Measurements from ENCODE around the gene KIAA0232. TPM values are rescaled to one million over a fixed set of nuclear protein-coding genes. Genes with fewer than 3 reads are reported as not detected.
"Not testable (repeated sequence)": the region's sequence is repeated elsewhere in the genome, so short reads cannot be mapped to it uniquely, and the experiment has no call there.

The KIAA0232 gene
- total RNA-seq, 1 donor from 2014 or later: 16.6 TPM

DNA sequence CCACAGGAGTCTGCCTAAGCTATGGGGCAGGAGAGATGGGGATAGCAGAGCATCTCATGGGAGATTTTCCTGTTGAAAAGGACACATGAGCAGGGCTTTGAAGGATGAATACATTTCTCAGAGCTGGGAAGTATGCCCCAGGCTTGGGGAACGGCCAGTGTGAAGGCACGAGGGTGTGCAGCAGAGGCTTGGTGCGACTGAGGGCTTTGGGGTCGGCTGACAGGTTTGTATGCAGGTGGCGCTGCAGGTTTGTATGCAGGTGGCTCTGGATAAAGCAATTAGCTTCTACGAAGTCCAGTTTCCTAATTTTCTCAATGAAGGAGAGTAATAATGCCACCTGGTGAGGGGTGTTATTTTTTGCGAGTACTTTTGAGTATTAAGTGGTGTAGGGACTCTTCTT, 6.8 kb upstream of the KIAA0232 start:
- ATAC-seq (no peak), DNase-seq (ENCODE audit: low spot score) (no peak)

DNA sequence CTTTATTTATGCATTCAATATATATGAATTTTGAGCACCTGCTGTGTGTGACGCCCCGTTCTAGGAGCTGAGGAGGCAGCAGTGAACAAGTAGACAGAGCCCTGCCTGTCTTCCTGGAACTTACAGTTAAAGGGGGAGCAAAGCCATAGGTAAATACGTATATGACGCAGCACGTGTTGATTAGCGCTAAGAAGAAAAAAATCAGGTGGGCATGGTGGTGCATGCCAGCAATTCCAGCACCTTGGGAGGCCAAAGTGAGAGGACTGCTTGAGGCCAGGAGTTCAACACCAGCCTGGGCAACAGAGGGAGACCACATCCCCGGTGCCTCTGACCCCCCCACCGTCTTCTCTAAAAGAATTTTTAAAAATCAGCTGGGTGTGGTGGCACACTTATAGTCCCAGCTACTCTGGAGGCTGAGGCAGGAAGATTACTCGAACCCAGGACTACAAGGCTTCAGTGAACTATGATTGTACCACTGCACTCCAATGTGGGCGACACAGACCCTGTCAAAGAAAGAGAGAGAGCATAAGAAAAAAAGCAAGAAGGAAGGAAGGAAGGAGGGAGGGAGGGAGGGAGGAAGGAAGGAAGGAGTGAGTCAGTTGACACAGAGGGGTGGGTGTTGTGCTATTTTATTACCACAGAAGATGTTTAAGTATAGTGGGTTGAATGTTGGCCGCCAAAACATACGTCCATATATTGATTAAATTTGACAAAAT, 5.4 kb upstream of the KIAA0232 start:
- no peak for DNase-seq (ENCODE audit: low spot score)

DNA sequence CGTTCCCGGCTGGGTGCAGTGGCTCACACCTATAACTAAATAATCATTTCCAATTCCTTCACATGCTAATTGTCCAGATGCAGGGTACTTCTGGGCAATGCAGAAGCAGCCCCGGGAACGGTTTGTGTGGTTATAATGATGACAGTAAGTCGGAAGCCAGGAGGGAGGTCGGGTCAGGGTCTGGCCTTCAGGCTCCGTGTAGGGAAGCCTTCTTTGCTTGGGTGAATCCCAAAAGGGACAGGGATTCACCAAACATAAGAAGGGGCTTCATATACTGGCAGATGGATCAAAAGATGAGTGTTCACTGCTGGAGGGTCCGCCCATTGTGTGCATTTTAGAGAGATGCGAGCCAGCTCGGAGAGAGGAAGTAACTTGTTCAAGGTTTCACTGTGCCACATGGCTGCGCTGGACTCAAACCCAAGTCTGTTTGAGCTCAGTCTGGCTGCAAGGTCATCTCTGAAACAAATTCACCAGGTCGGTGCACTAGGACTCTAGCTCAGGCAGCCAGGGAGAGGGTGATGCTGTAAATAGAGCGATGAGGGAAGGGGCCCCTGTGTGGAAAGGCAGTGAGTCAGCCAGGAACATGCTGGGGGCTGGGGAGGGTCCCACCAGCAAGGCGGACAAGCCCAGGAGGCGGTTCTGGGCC, 4.8 kb upstream of the KIAA0232 start:
- DNase-seq (ENCODE audit: low spot score): no peak
- no peak for ATAC-seq

More for the DNA sequence above, 5.4 kb upstream of the KIAA0232 start:
- ATAC-seq: no peak

DNA sequence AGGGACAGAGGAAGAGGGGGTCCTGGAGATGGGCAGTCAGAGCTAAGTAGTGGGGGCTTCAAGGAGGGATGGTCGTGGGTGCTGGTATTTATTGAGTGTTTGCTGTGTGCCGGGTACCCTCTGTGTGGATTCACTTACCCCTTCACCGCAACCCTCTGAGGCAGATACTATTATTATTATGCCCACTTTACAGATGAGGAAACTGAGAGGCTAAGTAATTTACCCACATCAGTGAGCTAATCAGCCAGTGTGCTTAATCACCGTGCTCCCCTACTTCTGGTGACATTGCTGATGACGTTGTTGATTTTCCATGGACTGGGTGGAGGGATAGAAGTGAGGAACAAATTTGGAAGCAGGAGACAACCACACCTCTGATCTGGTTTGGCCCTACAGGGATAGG, 4.1 kb upstream of the KIAA0232 start:
- DNase-seq (ENCODE audit: low spot score): no peak

DNA sequence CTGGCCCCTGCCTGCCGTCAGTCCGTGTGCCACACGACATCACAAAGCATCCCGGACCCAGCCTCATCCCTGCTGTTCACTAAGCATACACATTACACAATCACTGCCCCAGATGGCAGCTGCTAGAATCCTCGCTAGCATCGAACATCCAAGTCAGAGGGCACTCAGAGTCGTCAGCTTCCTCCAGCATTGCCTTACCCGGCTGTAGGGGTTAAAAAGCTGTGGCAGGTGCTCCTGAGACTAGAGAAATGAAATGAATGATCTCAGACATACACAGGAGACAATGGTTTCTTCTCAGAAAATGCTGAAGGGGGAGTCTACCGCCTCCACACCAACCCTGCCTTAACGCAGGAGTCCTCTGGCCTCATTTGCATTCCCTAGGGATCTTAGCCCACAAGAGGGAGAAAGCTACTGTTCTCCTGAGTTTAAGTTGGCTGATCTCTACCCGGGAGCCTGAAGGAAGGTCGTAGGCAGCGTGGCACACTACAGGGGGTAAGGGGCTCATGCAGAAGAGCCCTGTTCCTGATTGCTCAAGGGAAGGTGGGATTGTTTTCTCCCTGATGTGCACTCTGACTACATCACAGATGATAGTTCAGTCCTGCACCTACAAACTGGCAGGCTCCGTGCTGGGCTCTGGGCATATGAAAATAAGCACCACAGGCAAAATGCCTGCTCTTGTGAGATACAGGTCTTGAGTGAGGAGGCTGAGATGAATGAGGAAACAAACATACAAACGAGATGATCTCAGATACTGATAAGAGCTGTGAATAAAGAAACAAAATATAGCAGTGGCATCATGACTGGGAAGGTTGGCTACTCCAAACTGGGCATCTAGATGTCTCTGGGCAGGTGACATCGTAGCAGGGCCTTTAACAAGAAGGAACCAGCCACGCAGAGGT, 2.6 kb upstream of the KIAA0232 start:
- peak; percentile 61 for DNase-seq (ENCODE audit: low spot score)

More for the DNA sequence above, 4.1 kb upstream of the KIAA0232 start:
- no peak for ATAC-seq

DNA sequence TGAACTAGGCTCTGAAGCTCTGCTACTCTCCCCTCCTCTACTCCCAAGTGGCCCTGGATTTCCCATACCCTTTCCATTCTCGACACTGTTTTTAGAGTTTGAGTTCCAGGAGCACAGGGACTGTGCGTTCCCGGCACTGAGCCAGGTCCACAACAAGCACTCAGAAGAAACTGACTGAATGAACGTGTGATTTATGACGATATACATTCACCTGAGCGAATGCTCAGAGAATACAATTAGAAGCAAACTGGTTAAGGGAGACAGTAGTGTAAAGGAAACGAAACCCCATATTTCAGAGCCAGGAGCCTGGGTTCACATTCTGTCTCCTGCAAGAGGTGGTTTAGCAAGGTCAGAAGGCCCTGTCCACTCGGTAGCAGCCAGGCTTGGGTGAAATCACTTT, 1.4 kb upstream of the KIAA0232 start:
- no peak for ATAC-seq

More for the DNA sequence above, 2.6 kb upstream of the KIAA0232 start:
- peak; percentile 41 for ATAC-seq

GRCh38 chr4:6781561-6781960, 966 bp upstream of the KIAA0232 start:
- ATAC-seq (no peak), DNase-seq (ENCODE audit: low spot score) (peak; percentile 42)

More for the DNA sequence above, 1.4 kb upstream of the KIAA0232 start:
- peak; percentile 41 for DNase-seq (ENCODE audit: low spot score)

DNA sequence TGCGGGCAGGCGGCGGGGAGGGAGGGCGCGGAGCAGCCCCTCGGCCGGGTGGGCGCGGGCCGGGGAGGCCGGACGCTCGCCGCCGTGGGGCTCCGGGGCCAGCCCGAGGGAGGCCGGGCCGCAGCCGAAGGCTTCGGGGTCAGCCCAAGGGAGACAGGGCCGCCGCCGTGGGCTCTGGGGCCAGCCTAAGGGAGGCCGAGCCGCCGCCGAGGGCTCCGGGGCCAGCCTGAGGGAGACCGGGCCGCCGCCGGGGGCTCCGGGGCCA, 251 bp downstream of the KIAA0232 start:
- ATAC-seq (peak; percentile 8), DNase-seq (ENCODE audit: low spot score) (no peak)

GRCh38 chr4:6783111-6783981, 819 bp downstream of the KIAA0232 start:
- peak; percentile 86 for ATAC-seq
- DNase-seq (ENCODE audit: low spot score): peak; percentile 95

DNA sequence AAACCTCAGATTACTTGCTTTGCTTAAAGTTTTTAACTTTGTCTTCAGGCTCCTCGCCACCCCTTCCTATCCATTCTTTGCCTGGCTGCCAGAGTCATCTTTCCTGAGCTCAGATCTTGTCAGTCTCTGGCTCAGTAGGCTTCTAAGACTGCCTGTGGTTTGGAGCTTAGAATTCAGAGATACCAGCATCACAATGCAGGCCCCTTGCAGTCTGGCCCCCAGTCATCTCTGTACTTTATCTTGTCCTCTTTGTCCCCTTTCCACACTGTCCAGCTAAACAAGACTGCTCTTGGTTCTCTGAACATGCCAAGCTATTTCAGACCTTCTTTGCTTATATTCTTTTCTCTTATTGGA, 3.0 kb downstream of the KIAA0232 start:
- DNase-seq (ENCODE audit: low spot score) (no peak), ATAC-seq (no peak)

DNA sequence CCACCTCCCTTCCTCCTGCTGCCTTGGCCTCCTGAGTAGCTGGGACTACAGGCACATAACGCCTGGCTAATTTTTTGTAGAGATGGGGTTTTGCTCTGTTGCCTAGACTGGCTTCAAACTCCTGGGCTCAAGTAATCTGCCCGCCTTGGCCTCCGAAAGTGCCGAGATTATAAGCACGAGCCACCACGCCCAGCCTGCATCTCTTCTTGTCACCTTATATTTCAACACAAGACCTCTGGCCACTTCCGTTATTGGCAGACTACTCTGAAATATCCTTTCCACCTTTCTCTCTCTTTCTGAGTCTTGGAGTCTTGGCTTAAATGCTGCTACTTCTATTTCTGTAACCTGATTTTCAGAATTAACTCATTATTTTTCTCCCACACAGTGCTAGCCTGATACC, 5.6 kb downstream of the KIAA0232 start:
- ATAC-seq (no peak), DNase-seq (ENCODE audit: low spot score) (peak; percentile 45)

GRCh38 chr4:6791245-6791644, 8.7 kb downstream of the KIAA0232 start:
- peak; percentile 34 for ATAC-seq

GRCh38 chr4:6791796-6792195, 9.3 kb downstream of the KIAA0232 start:
- not testable (repeated sequence) for ATAC-seq; DNase-seq (ENCODE audit: low spot score)

More at GRCh38 chr4:6791245-6791644, 8.7 kb downstream of the KIAA0232 start:
- not testable (repeated sequence) for DNase-seq (ENCODE audit: low spot score)

DNA sequence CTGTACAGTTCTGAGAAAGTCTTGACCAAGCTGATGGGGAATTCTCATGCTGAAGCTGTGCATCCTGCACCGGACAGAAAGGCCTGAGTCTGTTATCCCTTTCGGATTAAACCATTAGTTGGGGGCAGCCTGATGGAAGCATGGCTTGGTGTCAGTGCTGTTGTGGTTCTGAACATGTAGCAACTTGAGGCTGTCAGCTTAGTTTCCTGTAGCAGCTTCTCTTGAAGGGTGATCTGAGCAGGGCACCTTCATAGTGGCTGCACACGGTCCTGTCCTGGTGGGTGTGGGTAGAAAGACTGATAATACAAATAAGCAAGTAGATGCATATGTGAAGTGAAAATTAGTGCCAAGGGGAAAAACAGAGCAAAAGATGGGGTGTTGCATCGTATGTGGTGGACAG, 11.7 kb downstream of the KIAA0232 start:
- ATAC-seq (no peak), DNase-seq (ENCODE audit: low spot score) (no peak)

DNA sequence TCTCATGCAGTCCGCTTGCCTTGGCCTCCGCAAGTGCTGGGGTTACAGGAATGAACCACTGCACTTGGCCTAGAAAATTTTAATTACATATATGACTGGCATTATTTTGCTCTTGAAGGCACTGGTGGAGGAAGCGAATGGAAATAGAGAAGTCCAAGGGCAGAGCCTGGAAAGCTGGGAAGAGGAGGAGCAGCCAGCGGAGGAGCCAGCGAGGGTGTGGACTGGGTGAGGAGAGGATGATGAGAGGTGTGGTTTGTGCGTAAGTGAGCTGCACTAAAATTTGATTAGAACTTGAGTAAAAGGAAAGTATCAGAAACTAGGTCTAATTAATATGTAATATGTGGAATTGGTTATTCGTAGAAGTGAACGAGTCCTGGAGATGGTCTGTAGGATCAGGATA, 13.3 kb downstream of the KIAA0232 start:
- no peak for ATAC-seq

DNA sequence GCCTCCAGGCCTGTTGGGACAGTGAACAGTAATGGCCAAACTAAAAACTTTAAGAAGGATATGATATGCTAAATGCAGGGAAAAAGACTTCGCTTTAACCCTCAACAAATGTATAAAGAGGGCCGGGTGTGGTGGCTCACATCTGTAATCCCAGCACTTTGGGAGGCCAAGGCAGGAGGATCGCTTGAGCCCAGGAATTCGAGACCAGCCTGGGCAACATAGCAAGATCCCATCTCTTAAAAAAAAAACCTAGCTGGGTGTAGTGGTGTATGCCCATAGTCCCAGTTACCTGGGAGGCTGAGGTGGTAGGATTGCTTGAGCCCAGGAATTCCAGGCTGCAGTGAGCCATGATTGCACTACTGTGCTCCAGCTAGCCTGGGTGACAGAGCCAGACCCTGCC, 14.8 kb downstream of the KIAA0232 start:
- DNase-seq (ENCODE audit: low spot score); ATAC-seq: not testable (repeated sequence)

More for the DNA sequence above, 13.3 kb downstream of the KIAA0232 start:
- DNase-seq (ENCODE audit: low spot score): no peak

GRCh38 chr4:6799091-6799490, 16.6 kb downstream of the KIAA0232 start:
- no peak for ATAC-seq
- DNase-seq (ENCODE audit: low spot score): no peak

GRCh38 chr4:6802025-6802424, 19.5 kb downstream of the KIAA0232 start:
- DNase-seq (ENCODE audit: low spot score): no peak
- peak; percentile 23 for ATAC-seq

DNA sequence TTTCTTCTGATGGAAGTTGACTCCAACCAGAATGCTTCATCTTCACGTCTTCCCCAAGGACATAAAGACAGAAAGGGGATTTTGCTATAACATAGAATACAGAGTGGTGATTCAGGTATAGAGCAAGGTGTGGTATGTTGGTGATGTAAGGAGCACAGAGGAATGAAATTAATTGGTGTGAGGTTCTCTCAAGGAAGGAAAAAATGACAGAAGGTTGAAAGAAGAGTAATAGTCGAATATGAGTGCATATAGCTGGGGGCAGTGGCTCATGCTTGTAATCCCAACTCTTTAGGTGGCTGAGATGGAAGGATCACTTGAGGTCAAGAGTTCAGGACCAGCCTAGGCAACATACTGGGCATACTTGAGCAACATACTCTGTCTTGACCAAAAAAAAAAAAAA, 20.1 kb downstream of the KIAA0232 start:
- ATAC-seq: no peak
- DNase-seq (ENCODE audit: low spot score): no peak

GRCh38 chr4:6803246-6803645, 20.7 kb downstream of the KIAA0232 start:
- ATAC-seq: no peak
- DNase-seq (ENCODE audit: low spot score): no peak
